ENCODE results near the gene KIFBP.

KIFBP gene

DNA sequence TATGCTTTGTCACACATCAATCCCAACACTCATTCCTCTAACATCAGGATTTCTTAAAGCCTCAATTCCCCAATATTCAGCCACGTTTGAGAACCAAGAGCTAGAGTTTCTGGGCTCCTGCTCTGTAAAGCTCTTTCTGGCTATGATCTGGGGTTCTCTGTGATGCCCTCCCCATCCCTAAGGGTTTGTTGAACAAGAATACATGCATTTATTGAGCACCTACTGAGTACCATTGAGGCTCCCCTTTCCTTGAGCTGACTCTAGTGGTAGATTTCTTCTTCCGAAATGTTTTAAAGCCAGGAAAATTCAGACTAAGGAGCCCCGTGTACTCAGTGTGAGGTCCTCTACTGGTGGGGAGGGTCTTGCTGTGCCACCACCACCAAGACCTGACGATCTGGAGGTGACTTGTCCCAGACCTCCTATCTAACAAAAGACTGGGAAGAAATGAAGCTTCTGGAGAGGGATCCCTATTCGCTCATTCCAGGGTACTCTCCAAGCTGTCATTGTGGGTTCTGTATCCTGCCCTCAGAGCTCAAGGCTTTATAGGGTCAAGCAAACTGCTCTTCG lies 76.2 kb downstream of the KIFBP start:
- no peak for TF ChIP-seq CTCF (IDR thresholded peaks at IDR 0.05; ENCODE audit: low read length, missing control alignments)
- no peak for DNase-seq (ENCODE audit: low read depth)
- H3K4me3 ChIP-seq (replicated peaks; ENCODE audit: low read depth, low read length) = no peak overlapping the region

- TF ChIP-seq CTCF (IDR thresholded peaks at IDR 0.05; ENCODE audit: low read length, missing control alignments) = no peak
- no peak overlapping the region for H3K4me3 ChIP-seq (replicated peaks; ENCODE audit: low read depth, low read length)
- DNase-seq (ENCODE audit: low read depth) = peak; percentile 92
Observed at GRCh38 chr10:69065406-69066361, 77.1 kb downstream of the KIFBP start.

Measured in fibroblast of pulmonary artery (primary cell).